HG03565 (cell line): ENCODE results near the gene LRPAP1.
"Not testable (repeated sequence)": the region's sequence is repeated elsewhere in the genome, so short reads cannot be mapped to it uniquely, and the experiment has no call there.

Source experiments
- ATAC-seq: cut with Tn5 transposase; IDR thresholded peaks from one replicate; pipeline ENCODE4 v1.9.1; 2021; ENCODE audit warnings: mild to moderate bottlenecking, moderate library complexity; ENCODE audit not compliant: unreplicated experiment

LRPAP1 gene

GRCh38 chr4:3520276-3520675 lies 11.9 kb downstream of the LRPAP1 start:
- ATAC-seq: no peak

- no peak for ATAC-seq
Measured at GRCh38 chr4:3519468-3520264, 12.6 kb downstream of the LRPAP1 start.

GRCh38 chr4:3518941-3519340 lies 13.3 kb downstream of the LRPAP1 start:
- ATAC-seq: no peak

DNA sequence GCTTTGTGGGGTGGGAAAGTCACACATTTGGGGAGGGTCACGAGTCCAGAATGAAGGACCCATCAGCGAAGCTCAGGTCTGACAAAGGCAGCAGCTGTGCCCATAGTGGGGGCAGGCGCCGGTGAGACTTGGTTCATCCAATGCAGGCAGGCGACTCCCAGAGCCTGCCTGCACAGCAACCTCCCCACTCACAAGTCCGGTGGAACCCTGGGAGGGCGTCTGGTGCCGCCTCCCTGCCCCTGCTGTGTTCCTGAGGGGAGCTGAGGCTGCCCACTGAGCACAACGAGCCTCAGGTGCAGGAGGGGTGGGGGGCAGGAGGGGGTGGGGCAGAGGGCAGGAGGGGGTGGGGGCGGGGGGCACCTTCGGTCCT lies 13.7 kb downstream of the LRPAP1 start:
- ATAC-seq: no peak

- ATAC-seq: no peak
Measured at GRCh38 chr4:3517731-3518510, 14.3 kb downstream of the LRPAP1 start.

DNA sequence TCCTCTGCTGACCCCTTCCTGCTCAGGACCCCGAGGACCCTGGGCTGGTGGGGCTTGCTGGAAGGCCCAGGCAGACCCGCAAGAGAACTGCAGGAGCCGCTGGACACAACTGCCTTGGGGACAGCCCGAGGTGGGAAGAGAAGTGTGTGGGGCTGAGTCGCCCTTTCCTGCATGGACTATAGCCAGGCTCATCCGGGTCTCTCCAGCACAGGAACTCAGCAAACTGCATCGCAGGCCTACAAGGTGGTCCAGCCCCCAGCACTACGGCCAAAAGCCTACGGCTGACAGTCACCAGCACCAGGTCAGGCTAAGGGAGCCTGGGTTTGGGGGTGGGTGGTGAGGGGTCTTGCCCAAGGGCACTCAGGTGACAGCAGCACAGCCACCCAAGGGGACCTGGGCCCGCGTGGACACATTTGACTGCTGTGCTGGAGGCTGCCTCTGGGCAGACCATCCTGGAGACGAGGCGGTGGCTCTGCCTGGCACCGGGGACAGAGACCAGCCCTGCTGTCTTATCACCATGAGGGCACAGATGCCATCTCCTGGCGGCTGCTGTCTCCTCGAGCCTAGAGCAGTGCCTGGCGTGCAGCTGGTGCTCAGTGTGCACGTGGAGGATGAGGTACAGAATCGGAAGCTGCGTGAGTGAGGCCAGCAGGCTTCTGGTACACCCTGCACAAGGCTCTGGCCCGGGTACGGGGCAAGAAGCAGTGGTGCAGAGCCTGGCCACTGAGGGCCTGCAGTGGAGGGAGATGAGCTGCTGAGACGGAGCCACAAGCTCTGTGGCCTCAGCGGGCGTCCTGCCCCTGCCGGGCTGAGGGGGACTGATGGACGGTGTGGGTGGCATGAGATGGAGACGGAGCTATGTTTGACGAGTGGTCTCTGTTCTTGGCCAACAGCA lies 15.1 kb downstream of the LRPAP1 start:
- ATAC-seq: no peak

GRCh38 chr4:3516061-3516835 lies 16.0 kb downstream of the LRPAP1 start:
- no peak for ATAC-seq

DNA sequence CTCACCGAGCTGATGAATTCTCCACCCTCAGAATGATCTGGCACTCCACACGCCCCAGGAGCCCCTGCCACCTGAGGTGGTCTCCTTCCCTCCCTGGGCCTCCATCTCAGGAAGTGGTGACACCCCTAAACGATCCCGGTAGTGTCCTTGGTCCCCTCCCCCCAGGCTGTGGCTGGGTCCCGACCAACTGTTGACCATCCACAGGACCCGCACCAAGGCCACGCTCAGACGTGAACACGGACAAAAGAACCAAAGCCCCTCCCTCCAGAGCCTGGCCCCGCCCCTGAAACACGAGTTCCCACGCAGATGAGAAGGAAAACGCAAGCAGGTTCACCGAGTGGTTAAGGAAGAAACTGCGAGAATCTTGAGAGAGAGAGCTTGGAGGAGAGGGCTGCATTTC lies 16.6 kb downstream of the LRPAP1 start:
- no peak for ATAC-seq

- ATAC-seq: no peak
Measured at GRCh38 chr4:3514806-3515501, 17.3 kb downstream of the LRPAP1 start.

GRCh38 chr4:3514221-3514780 lies 17.9 kb downstream of the LRPAP1 start:
- no peak for ATAC-seq

- ATAC-seq: no peak
Measured at GRCh38 chr4:3513807-3514206, 18.4 kb downstream of the LRPAP1 start.

DNA sequence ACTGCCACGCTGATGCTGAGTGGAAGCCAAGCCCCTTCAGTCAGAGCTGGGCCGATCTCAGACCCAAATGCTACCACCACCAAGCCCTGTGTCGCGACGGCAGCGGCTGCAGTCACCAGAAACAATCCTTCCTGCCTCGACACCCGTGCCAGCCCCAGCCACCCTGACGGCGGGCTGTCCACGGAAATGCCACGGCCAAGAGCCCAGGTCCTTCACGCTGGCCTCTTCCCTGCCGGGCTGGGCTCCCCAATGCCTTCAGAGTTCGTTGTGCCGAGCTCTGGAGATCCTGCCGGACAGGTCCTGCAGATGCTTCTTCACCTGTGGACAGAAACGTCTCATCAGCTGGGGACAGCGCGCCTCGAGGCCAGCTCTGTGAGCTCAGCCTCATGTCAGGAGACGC lies 19.5 kb downstream of the LRPAP1 start:
- ATAC-seq: no peak

DNA sequence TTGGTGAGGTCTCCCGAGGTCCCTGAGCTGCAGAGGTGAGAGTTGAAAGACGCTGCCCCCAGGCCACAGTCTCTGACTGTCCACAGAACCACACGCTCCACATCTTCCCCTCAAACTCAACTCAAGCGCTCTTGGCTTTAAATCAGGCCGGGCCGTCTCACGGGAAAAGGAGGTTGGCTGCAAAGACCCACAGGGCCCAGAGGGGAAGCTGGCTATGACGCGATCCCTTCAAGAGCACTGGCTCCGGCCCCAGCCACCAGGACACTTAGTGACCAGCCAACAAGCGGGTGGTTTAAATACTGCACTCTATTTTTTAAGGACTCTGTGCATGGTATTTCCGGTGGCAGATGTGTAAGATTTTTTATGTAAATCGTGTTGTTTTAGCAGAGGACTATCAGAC lies 19.9 kb downstream of the LRPAP1 start:
- no peak for ATAC-seq

GRCh38 chr4:3511601-3512000 lies 20.6 kb downstream of the LRPAP1 start:
- not testable (repeated sequence) for ATAC-seq

DNA sequence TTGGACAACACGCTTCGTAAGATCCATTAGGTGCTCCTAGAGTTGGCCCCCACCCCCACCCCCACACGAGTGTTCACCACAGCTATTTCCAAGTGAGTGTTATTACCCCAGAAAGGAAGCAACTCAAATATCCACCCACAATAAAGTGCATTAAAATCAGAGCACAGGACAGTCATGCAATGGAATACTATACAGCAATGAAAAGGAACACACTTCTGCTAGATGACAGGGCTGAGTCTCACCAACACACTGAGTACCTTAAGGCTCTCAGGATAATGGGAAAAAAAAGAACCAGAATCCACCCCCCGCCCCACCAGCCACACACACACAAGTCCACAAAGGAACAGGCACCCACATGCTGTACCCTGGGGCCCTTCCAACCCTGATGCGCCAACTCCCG lies 21.0 kb downstream of the LRPAP1 start:
- ATAC-seq: no peak

- no peak for ATAC-seq
Measured at GRCh38 chr4:3510481-3510880, 21.7 kb downstream of the LRPAP1 start.

- no peak for ATAC-seq
Measured at GRCh38 chr4:3508542-3508941, 23.7 kb downstream of the LRPAP1 start.

DNA sequence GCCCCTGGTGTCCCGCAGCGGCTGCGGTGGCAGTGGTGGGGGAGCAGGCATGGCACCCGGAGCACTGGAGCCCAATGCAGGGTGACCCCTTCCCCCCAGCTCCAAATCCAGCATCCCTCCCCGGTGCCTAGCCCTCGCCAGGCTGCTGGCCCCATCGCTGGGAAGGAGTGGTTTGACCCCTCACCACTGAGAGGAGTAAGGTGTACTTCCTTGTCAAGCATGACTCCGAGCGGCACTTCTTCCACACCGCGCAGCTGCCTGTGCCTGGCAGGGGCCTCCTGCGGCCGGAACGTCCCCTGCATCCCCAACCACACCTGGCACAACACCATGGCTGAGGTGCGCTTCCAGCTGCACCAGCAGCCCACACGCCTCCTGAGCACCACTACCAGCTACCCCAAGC lies 27.0 kb downstream of the LRPAP1 start:
- ATAC-seq: no peak
